HCT116 (cell line): ENCODE measurements around the gene RPIA. TPM values are rescaled to one million over a fixed set of nuclear protein-coding genes. Genes with fewer than 3 reads are reported as not detected.

Experiments
- ATAC-seq: fragments of 200-7000 bp; cut with Tn5 transposase; 2 replicates; pipeline ENCODE4 v1.9.1; 2020; ENCODE audit warnings: mild to moderate bottlenecking, moderate library complexity
- BruUV-seq: library from RNA; stranded (reverse); fragments of 400-500 nt; replicated peaks from 2 replicates; lab custom pipeline; 2021; lab: Mats Ljungman, UMichigan
- CTCF ChIA-PET: fragments of 300-600 bp; sonication (Branson Sonifier 250); formaldehyde crosslinking; loops from one replicate; lab custom pipeline; 2021; ENCODE audit warnings: antibody characterized with exemption; lab: Charles Lee
- POLR2A ChIA-PET: fragments of 300-600, 350-600 bp; sonication (Branson Sonifier 250); formaldehyde crosslinking; loops from one replicate; lab custom pipeline; 2021; ENCODE audit warnings: antibody characterized with exemption; lab: Charles Lee
- RAD21 ChIA-PET, 2 experiments: fragments of 300-600 bp; sonication (Branson Sonifier 250); formaldehyde crosslinking; loops; one replicate each; lab custom pipeline; 2023; ENCODE audit warnings: low total read pairs in 2 of 2; ENCODE audit not compliant: uncharacterized antibody in 2 of 2, unreplicated experiment in 2 of 2, low non-redundant PET in 1 of 2; lab: Charles Lee
- DNase-seq: peaks from one replicate; pipeline ENCODE4 v3.0.0-alpha.2; 2010; ENCODE audit warnings: low read depth, low spot score
- H2AFZ ChIP-seq: fragments of 200-600 bp; shearing (Covaris generic), sonication (generic); 2 replicates; pipeline ENCODE4 v1.6.1; 2017; ENCODE audit warnings: low read depth, mixed run types, mixed read lengths, antibody characterized with exemption, low read length; ENCODE audit not compliant: poor library complexity, severe bottlenecking
- H3K27ac ChIP-seq: 2 replicates; pipeline ENCODE4 v1.5.1; 2012; ENCODE audit warnings: low read depth, low read length
- H3K27me3 ChIP-seq: fragments of 200-600 bp; sonication (generic); 2 replicates; pipeline ENCODE4 v1.6.1; 2016; ENCODE audit warnings: mixed run types, low read length, mixed read lengths; ENCODE audit not compliant: insufficient read depth
- H3K36me3 ChIP-seq, 2 experiments: fragments of 200-500 bp in 1 of 2; fragments of 200-600 bp in 1 of 2; sonication (Bioruptor generic) in 1 of 2; sonication (generic) in 1 of 2; 2 replicates each; pipeline versions ENCODE4 v1.5.1 to v1.6.1; 2014 to 2016; ENCODE audit warnings: low read length in 2 of 2, inconsistent platforms in 1 of 2, mixed read lengths in 1 of 2, mixed run types in 1 of 2; ENCODE audit not compliant: insufficient read depth in 2 of 2, control insufficient read depth in 1 of 2
- H3K4me1 ChIP-seq, 2 experiments: fragments of 200-600 bp in 1 of 2; sonication (generic) in 1 of 2; 2 replicates each; pipeline versions ENCODE4 v1.5.1 to v1.6.1; 2012 to 2017; ENCODE audit warnings: low read length in 2 of 2, inconsistent platforms in 1 of 2, mild to moderate bottlenecking in 1 of 2, mixed read lengths in 1 of 2, mixed run types in 1 of 2, moderate library complexity in 1 of 2; ENCODE audit not compliant: insufficient read depth in 2 of 2, control insufficient read depth in 1 of 2
- H3K4me2 ChIP-seq: fragments of 200-600 bp; sonication (generic); 2 replicates; pipeline ENCODE4 v1.6.1; 2017; ENCODE audit warnings: mixed run types, low read length, mixed read lengths
- H3K4me3 ChIP-seq, 2 experiments: fragments of 200-600 bp in 1 of 2; sonication (generic) in 1 of 2; replicated peaks in 1 of 2; 2 replicates each; pipeline ENCODE4 v1.5.1; 2011 to 2016; ENCODE audit warnings: low read length in 2 of 2, control low read depth in 1 of 2, low read depth in 1 of 2, mild to moderate bottlenecking in 1 of 2, mixed read lengths in 1 of 2, mixed run types in 1 of 2
- H3K79me2 ChIP-seq: fragments of 200-600 bp; sonication (generic); 2 replicates; pipeline ENCODE4 v1.6.1; 2017; ENCODE audit warnings: mild to moderate bottlenecking, mixed run types, low read length, moderate library complexity, mixed read lengths; ENCODE audit not compliant: insufficient read depth
- H3K9ac ChIP-seq: fragments of 200-600 bp; sonication (generic); 2 replicates; pipeline ENCODE4 v1.6.1; 2016; ENCODE audit warnings: low read length, mixed read lengths
- H3K9me2 ChIP-seq: fragments of 200-600 bp; sonication (generic), shearing (Covaris generic); 2 replicates; pipeline ENCODE4 v1.6.1; 2017; ENCODE audit warnings: mixed run types, mild to moderate bottlenecking, moderate library complexity; ENCODE audit not compliant: insufficient read depth
- H3K9me3 ChIP-seq, 2 experiments: fragments of 200-500 bp in 1 of 2; fragments of 200-600 bp in 1 of 2; sonication (Bioruptor generic) in 1 of 2; sonication (generic) in 1 of 2; 2 replicates each; pipeline ENCODE4 v1.6.1; 2014 to 2017; ENCODE audit warnings: low read length in 2 of 2, mixed read lengths in 2 of 2, inconsistent platforms in 1 of 2, low read depth in 1 of 2, mild to moderate bottlenecking in 1 of 2, mixed run types in 1 of 2, moderate library complexity in 1 of 2; ENCODE audit not compliant: control insufficient read depth in 1 of 2, insufficient read depth in 1 of 2
- H4K20me1 ChIP-seq: fragments of 200-600 bp; sonication (generic), shearing (Covaris generic); 2 replicates; pipeline ENCODE4 v1.6.1; 2017; ENCODE audit warnings: mixed run types, mild to moderate bottlenecking, moderate library complexity; ENCODE audit not compliant: insufficient read depth
- ATF3 ChIP-seq: IDR thresholded peaks from 2 replicates; pipeline ENCODE4 v1.6.1; 2012
- CBX3 ChIP-seq: IDR thresholded peaks from 2 replicates; pipeline ENCODE4 v1.6.1; 2012; ENCODE audit warnings: low read depth
- ELF1 ChIP-seq: IDR thresholded peaks from 2 replicates; pipeline ENCODE4 v1.6.1; 2012; ENCODE audit warnings: low read depth, borderline replicate concordance
- EZH2phosphoT487 ChIP-seq: fragments of 200-600 bp; IDR thresholded peaks from 2 replicates; pipeline ENCODE4 v1.6.1; 2018; ENCODE audit warnings: antibody characterized with exemption, borderline replicate concordance
- FOSL1 ChIP-seq: IDR thresholded peaks from 2 replicates; pipeline ENCODE4 v1.6.1; 2012; ENCODE audit warnings: low read depth
- SP1 ChIP-seq: IDR thresholded peaks from 2 replicates; pipeline ENCODE4 v1.6.1; 2012; ENCODE audit warnings: low read depth
- SRF ChIP-seq: IDR thresholded peaks from 2 replicates; pipeline ENCODE4 v1.6.1; 2012; ENCODE audit warnings: low read depth
- YY1 ChIP-seq: IDR thresholded peaks from 2 replicates; pipeline ENCODE4 v1.6.1; 2011; ENCODE audit warnings: low read length, low read depth, moderate library complexity, mild to moderate bottlenecking; ENCODE audit not compliant: insufficient replicate concordance; ENCODE audit errors: extremely low read depth
- ZNF274 ChIP-seq: fragments of 200-500 bp; sonication (Bioruptor generic); IDR thresholded peaks from 2 replicates; pipeline ENCODE4 v1.6.1; 2014; ENCODE audit warnings: mild to moderate bottlenecking, low read depth, low read length, inconsistent platforms
- intact Hi-C: fragments of 100-400 bp; cut with micrococcal nuclease; formaldehyde crosslinking; loops from 2 replicates; pipeline ENCODE4 v1.10.0; 2022
- total RNA-seq: library from RNA; stranded (reverse); gene quantifications from one replicate; pipeline ENCODE4 v1.2.1, GENCODE V29; 2021; ENCODE audit not compliant: unreplicated experiment

RPIA gene
- total RNA-seq, 1 experiment from 2014 or later: 43.3 TPM

GRCh38 chr2:88680916-88681315 is 10.6 kb upstream of the RPIA start:
- Histone ChIP-seq H3K4me1 (no peaks in the 10 kb centered on the region), H3K27me3 (no peaks in the 10 kb centered on the region), H3K4me2 (no peak overlapping the region), H3K4me3 (no peak overlapping the region), H3K9me3 (peaks cover 11 to 12% of the 10 kb centered on the region in 2 experiments; a peak in 1 of 4 replicates), H3K79me2 (no peaks in the 10 kb centered on the region), H3K27ac (no peak overlapping the region), H2AFZ (no peak overlapping the region), H3K36me3 (no peaks in the 10 kb centered on the region), H4K20me1 (no peaks in the 10 kb centered on the region), H3K9ac (no peak overlapping the region), H3K9me2 (no peaks in the 10 kb centered on the region)
- no peak for DNase-seq
- intact Hi-C loops: no loop called here
- ATAC-seq: no peak
- CTCF ChIA-PET: interaction anchor here (1.5 kb wide), 1 partner anchor 9 kb away, joined by 4 read pairs; no protein-coding TSS in a partner anchor
- no TSS peak for BruUV-seq
- RAD21 ChIA-PET: no interaction called here
- POLR2A ChIA-PET: no interaction called here
- TF ChIP-seq SP1 (no peak), ZNF274 (no peak), ATF3 (no peak), ELF1 (no peak), SRF (no peak), EZH2phosphoT487 (no peak), YY1 (no peak)

DNA sequence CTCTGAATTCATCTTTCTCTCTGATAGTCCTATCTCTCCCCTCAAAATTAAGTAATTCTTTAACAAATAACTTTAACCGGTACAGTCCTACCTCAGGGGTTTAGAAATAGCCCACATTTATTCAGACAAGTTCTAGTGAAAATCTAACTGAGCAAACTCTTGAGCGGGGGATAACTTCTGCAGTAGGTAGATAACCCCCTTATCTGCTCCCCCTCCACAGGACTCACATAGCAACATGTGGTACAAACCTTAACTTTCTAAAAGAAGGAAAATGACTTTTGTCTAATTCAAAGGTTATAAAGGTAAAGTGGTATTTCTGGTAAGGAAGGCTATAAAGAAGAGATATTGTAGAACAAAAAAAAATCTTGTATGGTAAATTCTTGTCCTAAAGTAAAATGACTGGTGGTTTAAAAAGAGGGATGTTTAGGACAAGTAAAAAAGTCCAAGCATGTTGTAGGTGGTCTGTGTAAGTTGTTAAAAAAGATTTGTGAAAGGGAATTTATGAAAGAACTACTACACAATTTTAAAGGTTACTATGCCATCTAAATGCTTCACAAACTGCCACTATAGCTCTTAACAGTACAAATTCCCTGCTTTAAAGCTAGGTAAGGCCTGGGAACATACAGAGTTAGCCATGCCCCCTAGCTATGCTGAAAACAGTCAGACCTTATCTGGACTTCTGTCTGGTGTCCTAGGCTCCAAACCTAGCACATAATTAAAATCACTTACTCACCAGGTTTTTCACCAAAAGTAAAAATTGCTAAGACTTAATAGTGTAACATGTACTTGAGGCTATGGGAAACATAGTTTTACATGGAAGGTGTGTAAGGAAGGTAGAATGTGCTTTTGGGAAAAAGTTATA is 8.1 kb upstream of the RPIA start:
- H3K9ac ChIP-seq: no peak overlapping the region
- no TSS peak for BruUV-seq
- no peak overlapping the region for H3K4me3 ChIP-seq
- no peaks in the 10 kb centered on the region for H3K36me3 ChIP-seq
- no peaks in the 10 kb centered on the region for H4K20me1 ChIP-seq
- no peaks in the 10 kb centered on the region for H3K79me2 ChIP-seq
- no peaks in the 10 kb centered on the region for H3K9me2 ChIP-seq
- no peak overlapping the region for H3K27ac ChIP-seq
- peaks cover 11 to 16% of the 10 kb centered on the region in 2 experiments; a peak in 1 of 4 replicates for H3K9me3 ChIP-seq
- no peaks in the 10 kb centered on the region for H3K4me1 ChIP-seq
- no peaks in the 10 kb centered on the region for H3K27me3 ChIP-seq
- no peak for ATAC-seq
- intact Hi-C loops: no loop called here
- no peak overlapping the region for H2AFZ ChIP-seq
- TF ChIP-seq CBX3 (peak; percentile 53; the same call in 1 of the 2 replicates), FOSL1 (no peak)
- ChIA-PET POLR2A (no interaction called here), CTCF (interaction anchor here (0.6 kb wide), 1 partner anchor 11 kb away, joined by 5 read pairs; no protein-coding TSS in a partner anchor), RAD21 (no interaction called here)
- no peak overlapping the region for H3K4me2 ChIP-seq
- DNase-seq: no peak
